HEK293 (cell line): ENCODE data around the gene ZNF69.

Experiments
- CTCF ChIA-PET: fragments of 350-600 bp; formaldehyde crosslinking; extraction: SDS; loops from one replicate; lab custom pipeline; 2021; ENCODE audit warnings: antibody characterized with exemption; lab: Yijun Ruan, JAX
- POLR2A ChIA-PET: fragments of 300-600 bp; formaldehyde crosslinking; extraction: SDS; loops from one replicate; lab custom pipeline; 2020; ENCODE audit warnings: antibody characterized with exemption, inconsistent platforms; lab: Yijun Ruan, JAX
- H3K27ac ChIP-seq: fragments of 200-500 bp; sonication (Bioruptor generic); 2 replicates; pipeline ENCODE4 v1.5.1; 2014; ENCODE audit warnings: low read depth, low read length, control low read depth, inconsistent platforms; ENCODE audit errors: extremely low read depth
- H3K36me3 ChIP-seq, 2 experiments: fragments of 200-500 bp in 1 of 2; sonication (Bioruptor generic) in 1 of 2; 1 replicate in 1 of 2; 2 replicates in 1 of 2; pipeline ENCODE4 v1.5.1; 2014 to 2017; ENCODE audit warnings: inconsistent platforms in 2 of 2, low read length in 2 of 2; ENCODE audit not compliant: control insufficient read depth in 2 of 2, insufficient read depth in 1 of 2
- H3K4me1 ChIP-seq: fragments of 200-500 bp; sonication (Bioruptor generic); 2 replicates; pipeline ENCODE4 v1.5.1; 2014; ENCODE audit warnings: mild to moderate bottlenecking, low read length, inconsistent platforms; ENCODE audit not compliant: control insufficient read depth, insufficient read depth
- H3K4me3 ChIP-seq: 2 replicates; pipeline ENCODE4 v1.5.1; 2011; ENCODE audit warnings: low read depth, mild to moderate bottlenecking, control low read depth, low read length, moderate library complexity
- H3K9me3 ChIP-seq: fragments of 200-500 bp; sonication (Bioruptor generic); 2 replicates; pipeline ENCODE4 v1.5.1; 2014; ENCODE audit warnings: low read depth, low read length, inconsistent platforms; ENCODE audit not compliant: control insufficient read depth, insufficient read depth
- MEIS1 ChIP-seq: sonication (generic); formaldehyde crosslinking; IDR thresholded peaks from 2 replicates; pipeline ENCODE4 v1.8.1; 2022; ENCODE audit warnings: missing genetic modification reagents, mild to moderate bottlenecking, borderline replicate concordance
- WT1 ChIP-seq: fragments of 450-650 bp; formaldehyde crosslinking; IDR thresholded peaks from 2 replicates; pipeline ENCODE4 v1.5.1; 2016; ENCODE audit warnings: missing biosample characterization, missing genetic modification characterization
- YY2 ChIP-seq: fragments of 450-650 bp; formaldehyde crosslinking; IDR thresholded peaks from 2 replicates; pipeline ENCODE4 v1.5.1; 2016; ENCODE audit warnings: missing biosample characterization, missing genetic modification characterization
- ZBTB1 ChIP-seq: fragments of 450-650 bp; formaldehyde crosslinking; IDR thresholded peaks from 2 replicates; pipeline ENCODE4 v1.5.1; 2016; ENCODE audit warnings: missing biosample characterization, missing genetic modification characterization
- ZNF121 ChIP-seq: fragments of 450-650 bp; formaldehyde crosslinking; IDR thresholded peaks from 2 replicates; pipeline ENCODE4 v1.5.1; 2016; ENCODE audit warnings: missing biosample characterization, missing genetic modification characterization
- ZNF174 ChIP-seq: fragments of 450-650 bp; formaldehyde crosslinking; IDR thresholded peaks from 2 replicates; pipeline ENCODE4 v1.5.0; 2017; ENCODE audit warnings: missing biosample characterization, mild to moderate bottlenecking, missing genetic modification characterization
- ZNF214 ChIP-seq: fragments of 450-650 bp; formaldehyde crosslinking; IDR thresholded peaks from 2 replicates; pipeline ENCODE4 v1.5.1; 2017; ENCODE audit warnings: missing biosample characterization, mild to moderate bottlenecking, missing genetic modification characterization, borderline replicate concordance
- ZNF266 ChIP-seq: fragments of 450-650 bp; formaldehyde crosslinking; IDR thresholded peaks from 2 replicates; pipeline ENCODE4 v1.5.1; 2016; ENCODE audit warnings: missing biosample characterization, missing genetic modification characterization, low read depth
- ZNF274 ChIP-seq, 2 experiments: fragments of 200-500 bp in 1 of 2; fragments of 450-650 bp in 1 of 2; sonication (Bioruptor generic) in 1 of 2; formaldehyde crosslinking in 1 of 2; IDR thresholded peaks; 2 replicates each; pipeline versions ENCODE4 v1.5.1 to v1.6.1; 2014 to 2016; ENCODE audit warnings: borderline replicate concordance in 1 of 2, inconsistent platforms in 1 of 2, low read length in 1 of 2, missing biosample characterization in 1 of 2, missing genetic modification characterization in 1 of 2
- ZNF600 ChIP-seq: fragments of 450-650 bp; formaldehyde crosslinking; IDR thresholded peaks from 2 replicates; pipeline ENCODE4 v1.5.1; 2016; ENCODE audit warnings: missing biosample characterization, missing genetic modification characterization
- ZNF654 ChIP-seq: fragments of 450-650 bp; formaldehyde crosslinking; IDR thresholded peaks from 2 replicates; pipeline ENCODE4 v1.5.1; 2016; ENCODE audit warnings: low read depth, missing biosample characterization, missing genetic modification characterization
- ZNF791 ChIP-seq: fragments of 450-650 bp; formaldehyde crosslinking; IDR thresholded peaks from 2 replicates; pipeline ENCODE4 v1.5.1; 2016; ENCODE audit warnings: missing biosample characterization, missing genetic modification characterization
- ZNF792 ChIP-seq: fragments of 450-650 bp; formaldehyde crosslinking; IDR thresholded peaks from 2 replicates; pipeline ENCODE4 v1.5.1; 2016; ENCODE audit warnings: missing biosample characterization, missing genetic modification characterization
- TF ChIP-seq, protein P1 (sequence below): fragments of 450-650 bp; formaldehyde crosslinking; IDR thresholded peaks from 2 replicates; pipeline ENCODE4 v1.5.1; 2016; ENCODE audit warnings: missing biosample characterization, missing genetic modification characterization
- TF ChIP-seq, protein P2 (sequence below): fragments of 450-650 bp; formaldehyde crosslinking; IDR thresholded peaks from 2 replicates; pipeline ENCODE4 v1.5.1; 2016; ENCODE audit warnings: missing biosample characterization, missing genetic modification characterization
- TF ChIP-seq, protein P3 (sequence below): fragments of 450-650 bp; formaldehyde crosslinking; IDR thresholded peaks from 2 replicates; pipeline ENCODE4 v1.5.1; 2017; ENCODE audit warnings: missing biosample characterization, missing genetic modification characterization

The ZNF69 gene

DNA sequence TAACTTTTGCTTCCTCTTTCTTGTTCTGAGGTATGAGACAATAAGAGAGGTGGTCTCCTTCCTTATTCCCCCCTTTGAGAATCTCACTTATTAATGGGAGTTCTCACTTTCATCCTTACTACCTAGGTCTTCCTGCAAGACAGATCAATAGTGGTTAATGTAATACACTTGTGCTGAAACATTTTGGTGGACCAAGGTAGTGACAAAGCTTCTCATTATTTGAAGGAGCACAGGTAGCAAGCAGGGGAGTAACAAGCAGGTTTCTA is 55.2 kb downstream of the ZNF69 start:
- Histone ChIP-seq H3K36me3 (peaks cover 0 to 30% of the 10 kb centered on the region in 2 experiments; a peak in 1 of 3 replicates), H3K4me1 (no peaks in the 10 kb centered on the region), H3K27ac (no peak overlapping the region), H3K9me3 (no peaks in the 10 kb centered on the region), H3K4me3 (no peak overlapping the region)
- POLR2A ChIA-PET: no interaction called here
- TF ChIP-seq ZNF791 (tag by site-specific recombination) (no peak), ZNF274 (IDR thresholded peaks at IDR 0.05; ENCODE audit: low read length) (no peak), ZNF274 (tag by site-specific recombination; IDR thresholded peaks at IDR 0.05; ENCODE audit: borderline replicate concordance) (0 out of 2 replicates have a peak, but pooled peaks have one; percentile 50)
- CTCF ChIA-PET: interaction anchor here (0.6 kb wide), 1 partner anchor 217 kb away, joined by 3 read pairs; no protein-coding TSS in a partner anchor

DNA sequence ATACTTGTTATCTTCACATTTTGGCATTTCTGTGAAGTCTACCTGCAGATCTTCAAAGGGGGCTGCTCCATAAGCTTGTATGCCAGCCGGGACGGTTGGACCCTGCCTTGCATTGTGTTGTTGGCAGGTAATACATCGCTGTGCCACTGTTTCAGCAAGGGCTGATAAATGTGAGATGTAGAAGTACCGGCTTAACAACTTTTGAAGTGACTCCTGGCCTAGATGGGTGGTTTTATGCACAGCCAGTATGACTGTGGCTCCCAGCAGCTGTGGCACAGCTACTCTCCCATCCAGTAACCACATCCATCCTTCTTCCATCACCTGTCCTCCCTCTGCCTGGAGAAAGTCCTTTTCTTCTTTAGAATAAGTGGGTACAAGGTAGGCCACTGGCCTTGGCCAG is 57.1 kb downstream of the ZNF69 start:
- POLR2A ChIA-PET: no interaction called here
- Histone ChIP-seq H3K9me3 (no peaks in the 10 kb centered on the region), H3K27ac (no peak overlapping the region), H3K4me1 (no peaks in the 10 kb centered on the region), H3K4me3 (no peak overlapping the region), H3K36me3 (peaks cover 0 to 49% of the 10 kb centered on the region in 2 experiments; a peak in 1 of 3 replicates)
- CTCF ChIA-PET: interaction anchor here (0.5 to 0.6 kb wide), 3 partner anchors 147 to 367 kb away, joined by 3 read pairs; partner anchors contain the start of gene ACP5
- TF ChIP-seq, protein P1, sequence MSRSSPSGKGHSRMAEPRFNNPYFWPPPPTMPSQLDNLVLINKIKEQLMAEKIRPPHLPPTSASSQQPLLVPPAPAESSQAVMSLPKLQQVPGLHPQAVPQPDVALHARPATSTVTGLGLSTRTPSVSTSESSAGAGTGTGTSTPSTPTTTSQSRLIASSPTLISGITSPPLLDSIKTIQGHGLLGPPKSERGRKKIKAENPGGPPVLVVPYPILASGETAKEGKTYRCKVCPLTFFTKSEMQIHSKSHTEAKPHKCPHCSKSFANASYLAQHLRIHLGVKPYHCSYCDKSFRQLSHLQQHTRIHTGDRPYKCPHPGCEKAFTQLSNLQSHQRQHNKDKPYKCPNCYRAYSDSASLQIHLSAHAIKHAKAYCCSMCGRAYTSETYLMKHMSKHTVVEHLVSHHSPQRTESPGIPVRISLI (tag by site-specific recombination): no peak
- TF ChIP-seq ZNF174 (tag by site-specific recombination) (no peak), ZBTB1 (tag by site-specific recombination) (no peak), ZNF266 (no peak), ZNF654 (tag by site-specific recombination) (no peak), YY2 (tag by site-specific recombination) (no peak), ZNF600 (tag by site-specific recombination) (no peak), ZNF121 (tag by site-specific recombination) (no peak), ZNF792 (tag by site-specific recombination) (no peak), WT1 (tag by site-specific recombination) (no peak)
- TF ChIP-seq, protein P2, sequence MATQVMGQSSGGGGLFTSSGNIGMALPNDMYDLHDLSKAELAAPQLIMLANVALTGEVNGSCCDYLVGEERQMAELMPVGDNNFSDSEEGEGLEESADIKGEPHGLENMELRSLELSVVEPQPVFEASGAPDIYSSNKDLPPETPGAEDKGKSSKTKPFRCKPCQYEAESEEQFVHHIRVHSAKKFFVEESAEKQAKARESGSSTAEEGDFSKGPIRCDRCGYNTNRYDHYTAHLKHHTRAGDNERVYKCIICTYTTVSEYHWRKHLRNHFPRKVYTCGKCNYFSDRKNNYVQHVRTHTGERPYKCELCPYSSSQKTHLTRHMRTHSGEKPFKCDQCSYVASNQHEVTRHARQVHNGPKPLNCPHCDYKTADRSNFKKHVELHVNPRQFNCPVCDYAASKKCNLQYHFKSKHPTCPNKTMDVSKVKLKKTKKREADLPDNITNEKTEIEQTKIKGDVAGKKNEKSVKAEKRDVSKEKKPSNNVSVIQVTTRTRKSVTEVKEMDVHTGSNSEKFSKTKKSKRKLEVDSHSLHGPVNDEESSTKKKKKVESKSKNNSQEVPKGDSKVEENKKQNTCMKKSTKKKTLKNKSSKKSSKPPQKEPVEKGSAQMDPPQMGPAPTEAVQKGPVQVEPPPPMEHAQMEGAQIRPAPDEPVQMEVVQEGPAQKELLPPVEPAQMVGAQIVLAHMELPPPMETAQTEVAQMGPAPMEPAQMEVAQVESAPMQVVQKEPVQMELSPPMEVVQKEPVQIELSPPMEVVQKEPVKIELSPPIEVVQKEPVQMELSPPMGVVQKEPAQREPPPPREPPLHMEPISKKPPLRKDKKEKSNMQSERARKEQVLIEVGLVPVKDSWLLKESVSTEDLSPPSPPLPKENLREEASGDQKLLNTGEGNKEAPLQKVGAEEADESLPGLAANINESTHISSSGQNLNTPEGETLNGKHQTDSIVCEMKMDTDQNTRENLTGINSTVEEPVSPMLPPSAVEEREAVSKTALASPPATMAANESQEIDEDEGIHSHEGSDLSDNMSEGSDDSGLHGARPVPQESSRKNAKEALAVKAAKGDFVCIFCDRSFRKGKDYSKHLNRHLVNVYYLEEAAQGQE (tag by site-specific recombination): no peak
- TF ChIP-seq, protein P3, sequence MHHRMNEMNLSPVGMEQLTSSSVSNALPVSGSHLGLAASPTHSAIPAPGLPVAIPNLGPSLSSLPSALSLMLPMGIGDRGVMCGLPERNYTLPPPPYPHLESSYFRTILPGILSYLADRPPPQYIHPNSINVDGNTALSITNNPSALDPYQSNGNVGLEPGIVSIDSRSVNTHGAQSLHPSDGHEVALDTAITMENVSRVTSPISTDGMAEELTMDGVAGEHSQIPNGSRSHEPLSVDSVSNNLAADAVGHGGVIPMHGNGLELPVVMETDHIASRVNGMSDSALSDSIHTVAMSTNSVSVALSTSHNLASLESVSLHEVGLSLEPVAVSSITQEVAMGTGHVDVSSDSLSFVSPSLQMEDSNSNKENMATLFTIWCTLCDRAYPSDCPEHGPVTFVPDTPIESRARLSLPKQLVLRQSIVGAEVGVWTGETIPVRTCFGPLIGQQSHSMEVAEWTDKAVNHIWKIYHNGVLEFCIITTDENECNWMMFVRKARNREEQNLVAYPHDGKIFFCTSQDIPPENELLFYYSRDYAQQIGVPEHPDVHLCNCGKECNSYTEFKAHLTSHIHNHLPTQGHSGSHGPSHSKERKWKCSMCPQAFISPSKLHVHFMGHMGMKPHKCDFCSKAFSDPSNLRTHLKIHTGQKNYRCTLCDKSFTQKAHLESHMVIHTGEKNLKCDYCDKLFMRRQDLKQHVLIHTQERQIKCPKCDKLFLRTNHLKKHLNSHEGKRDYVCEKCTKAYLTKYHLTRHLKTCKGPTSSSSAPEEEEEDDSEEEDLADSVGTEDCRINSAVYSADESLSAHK (tag by site-specific recombination): no peak

DNA sequence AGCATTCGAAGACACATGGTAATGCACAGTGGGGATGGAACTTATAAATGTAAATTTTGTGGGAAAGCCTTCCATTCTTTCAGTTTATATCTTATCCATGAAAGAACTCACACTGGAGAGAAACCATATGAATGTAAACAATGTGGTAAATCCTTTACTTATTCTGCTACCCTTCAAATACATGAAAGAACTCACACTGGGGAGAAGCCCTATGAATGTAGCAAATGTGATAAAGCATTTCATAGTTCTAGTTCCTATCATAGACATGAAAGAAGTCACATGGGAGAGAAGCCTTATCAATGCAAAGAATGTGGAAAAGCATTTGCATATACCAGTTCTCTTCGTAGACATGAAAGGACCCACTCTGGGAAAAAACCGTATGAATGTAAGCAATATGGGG is 61.1 kb downstream of the ZNF69 start:
- CTCF ChIA-PET: no interaction called here
- Histone ChIP-seq H3K9me3 (no peaks in the 10 kb centered on the region), H3K36me3 (peaks cover 0 to 56% of the 10 kb centered on the region in 2 experiments; a peak in 1 of 3 replicates)

More for the DNA sequence above, 61.1 kb downstream of the ZNF69 start:
- Histone ChIP-seq H3K27ac (no peak overlapping the region), H3K4me3 (no peak overlapping the region), H3K4me1 (no peaks in the 10 kb centered on the region)
- TF ChIP-seq ZNF274 (IDR thresholded peaks at IDR 0.05; ENCODE audit: low read length) (no peak), ZNF274 (tag by site-specific recombination; IDR thresholded peaks at IDR 0.05; ENCODE audit: borderline replicate concordance) (peak; percentile 84; the same call in 1 of the 2 replicates), ZNF214 (tag by site-specific recombination) (no peak), MEIS1 (CRISPR knock-in tag) (no peak)
- POLR2A ChIA-PET: no interaction called here
